ENCODE results near the gene RASAL2. TPM values are rescaled to one million over a fixed set of nuclear protein-coding genes. Genes with fewer than 3 reads are reported as not detected.

RASAL2 gene
- total RNA-seq, 3 donors from 2014 or later (not counting 1 experiment from before 2014, with no cell fraction given) = 0.16 to 0.23 TPM; not detected in 1

DNA sequence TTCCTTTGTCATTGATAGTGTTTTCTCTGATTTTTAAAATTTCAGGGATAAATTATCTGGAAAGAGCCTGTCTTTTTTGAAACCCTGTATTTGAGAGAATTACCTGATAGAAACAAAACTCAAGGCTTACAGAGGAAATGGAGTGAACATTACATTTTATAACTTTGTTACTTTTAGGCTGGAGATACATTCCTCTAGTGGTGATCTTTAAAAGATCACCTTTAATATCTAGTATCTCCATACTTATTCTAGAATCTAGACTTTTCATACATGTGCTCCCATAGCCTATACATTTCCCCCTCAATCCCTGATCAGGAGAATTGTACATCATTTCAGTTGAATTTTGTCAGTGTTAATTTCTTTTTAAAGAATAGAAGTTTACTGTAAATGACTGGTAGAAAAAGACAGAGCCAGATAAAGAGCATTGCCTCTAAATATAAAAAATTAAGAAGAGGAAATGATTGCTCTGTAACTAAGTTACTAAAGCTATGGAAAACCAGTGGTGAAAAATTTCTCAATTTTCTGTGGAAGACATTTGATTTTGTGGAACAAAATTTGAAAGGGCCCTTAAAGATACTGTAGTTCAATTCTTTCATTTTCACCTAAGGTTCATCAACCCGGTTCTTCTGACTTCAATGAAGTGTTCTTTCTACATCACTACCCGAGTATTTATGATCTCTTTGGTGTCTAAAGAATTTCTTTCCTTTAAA, 33.7 kb downstream of the RASAL2 start:
- Histone ChIP-seq H3K27me3 (ENCODE audit: control insufficient read depth, insufficient read depth, low read length) (no peaks in the 10 kb centered on the region), H3K36me3 (ENCODE audit: control insufficient read depth, insufficient read depth, low read length) (no peaks in the 10 kb centered on the region), H3K4me3 (ENCODE audit: low read length) (no peak overlapping the region), H3K27ac (ENCODE audit: low read length) (no peak overlapping the region), H3K4me1 (ENCODE audit: control insufficient read depth, insufficient read depth, low read length) (no peaks in the 10 kb centered on the region), H3K9me3 (ENCODE audit: control insufficient read depth, insufficient read depth, low read length) (no peaks in the 10 kb centered on the region)
- DNase-seq (no peak), ATAC-seq (no peak)
- intact Hi-C loops (cut with micrococcal nuclease) = no loop called here
- Mint-ChIP-seq H3K27me3 (ENCODE audit: low read depth in 2 of 2) (no peaks in the 10 kb centered on the region), H3K36me3 (no peaks in the 10 kb centered on the region), H3K9me3 (no peaks in the 10 kb centered on the region), H3K27ac (no peak overlapping the region), H3K4me1 (no peaks in the 10 kb centered on the region), H3K4me3 (no peak overlapping the region)
- TF ChIP-seq, protein P1, sequence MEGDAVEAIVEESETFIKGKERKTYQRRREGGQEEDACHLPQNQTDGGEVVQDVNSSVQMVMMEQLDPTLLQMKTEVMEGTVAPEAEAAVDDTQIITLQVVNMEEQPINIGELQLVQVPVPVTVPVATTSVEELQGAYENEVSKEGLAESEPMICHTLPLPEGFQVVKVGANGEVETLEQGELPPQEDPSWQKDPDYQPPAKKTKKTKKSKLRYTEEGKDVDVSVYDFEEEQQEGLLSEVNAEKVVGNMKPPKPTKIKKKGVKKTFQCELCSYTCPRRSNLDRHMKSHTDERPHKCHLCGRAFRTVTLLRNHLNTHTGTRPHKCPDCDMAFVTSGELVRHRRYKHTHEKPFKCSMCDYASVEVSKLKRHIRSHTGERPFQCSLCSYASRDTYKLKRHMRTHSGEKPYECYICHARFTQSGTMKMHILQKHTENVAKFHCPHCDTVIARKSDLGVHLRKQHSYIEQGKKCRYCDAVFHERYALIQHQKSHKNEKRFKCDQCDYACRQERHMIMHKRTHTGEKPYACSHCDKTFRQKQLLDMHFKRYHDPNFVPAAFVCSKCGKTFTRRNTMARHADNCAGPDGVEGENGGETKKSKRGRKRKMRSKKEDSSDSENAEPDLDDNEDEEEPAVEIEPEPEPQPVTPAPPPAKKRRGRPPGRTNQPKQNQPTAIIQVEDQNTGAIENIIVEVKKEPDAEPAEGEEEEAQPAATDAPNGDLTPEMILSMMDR (IDR thresholded peaks at IDR 0.05) = no peak
- WGBS (ENCODE audit: insufficient coverage) = no CpG with 5 or more reads among the region's 2 CpGs

- TF ChIP-seq, protein P1 (IDR thresholded peaks at IDR 0.05) = no peak
- H3K9me3 Mint-ChIP-seq = peaks cover 2% of the 10 kb centered on the region in 2 donors
- H3K4me3 Mint-ChIP-seq = no peak overlapping the region
- WGBS (ENCODE audit: insufficient coverage) = 33% methylated on average over 2 of the region's 3 CpGs
- no peak overlapping the region for H3K27ac Mint-ChIP-seq
- no peaks in the 10 kb centered on the region for H3K36me3 ChIP-seq (ENCODE audit: control insufficient read depth, insufficient read depth, low read length)
- intact Hi-C loops (cut with micrococcal nuclease) = no loop called here
- H3K27me3 Mint-ChIP-seq (ENCODE audit: low read depth in 2 of 2) = no peaks in the 10 kb centered on the region
- no peaks in the 10 kb centered on the region for H3K4me1 ChIP-seq (ENCODE audit: control insufficient read depth, insufficient read depth, low read length)
- DNase-seq (no peak), ATAC-seq (no peak)
- no peaks in the 10 kb centered on the region for H3K36me3 Mint-ChIP-seq
- no peaks in the 10 kb centered on the region for H3K9me3 ChIP-seq (ENCODE audit: control insufficient read depth, insufficient read depth, low read length)
- H3K4me1 Mint-ChIP-seq = no peaks in the 10 kb centered on the region
- H3K27ac ChIP-seq (ENCODE audit: low read length) = no peak overlapping the region
- no peaks in the 10 kb centered on the region for H3K27me3 ChIP-seq (ENCODE audit: control insufficient read depth, insufficient read depth, low read length)
- H3K4me3 ChIP-seq (ENCODE audit: low read length) = no peak overlapping the region
These were observed 39.5 kb downstream of the RASAL2 start for GRCh38 chr1:178133239-178133989.

DNA sequence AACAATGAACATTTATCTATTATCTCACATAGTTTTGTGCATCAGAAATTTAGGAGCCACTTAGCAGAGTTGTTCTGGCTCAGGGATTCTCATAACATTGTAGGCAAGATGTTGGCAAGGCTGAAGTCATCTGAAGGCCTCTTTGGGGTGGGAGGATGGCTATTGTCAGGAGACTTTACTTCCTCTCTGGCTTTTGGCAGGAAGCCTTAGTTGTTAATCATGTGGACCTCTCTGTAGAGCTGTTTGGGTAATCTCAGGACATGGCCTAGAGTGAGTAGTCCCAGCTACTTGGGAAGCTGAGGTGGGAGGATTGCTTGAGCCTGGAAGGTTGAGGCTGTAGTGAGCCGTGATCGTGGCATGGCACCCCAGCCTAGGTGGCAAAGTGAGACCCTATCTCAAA, 40.2 kb downstream of the RASAL2 start:
- Mint-ChIP-seq H3K27ac (no peak overlapping the region), H3K4me3 (no peak overlapping the region), H3K4me1 (no peaks in the 10 kb centered on the region), H3K27me3 (ENCODE audit: low read depth in 2 of 2) (no peaks in the 10 kb centered on the region), H3K36me3 (no peaks in the 10 kb centered on the region), H3K9me3 (peaks cover 2% of the 10 kb centered on the region in 2 donors)
- no peak for DNase-seq
- Histone ChIP-seq H3K4me1 (ENCODE audit: control insufficient read depth, insufficient read depth, low read length) (no peaks in the 10 kb centered on the region), H3K27me3 (ENCODE audit: control insufficient read depth, insufficient read depth, low read length) (no peaks in the 10 kb centered on the region), H3K4me3 (ENCODE audit: low read length) (no peak overlapping the region), H3K9me3 (ENCODE audit: control insufficient read depth, insufficient read depth, low read length) (no peaks in the 10 kb centered on the region), H3K27ac (ENCODE audit: low read length) (no peak overlapping the region), H3K36me3 (ENCODE audit: control insufficient read depth, insufficient read depth, low read length) (no peaks in the 10 kb centered on the region)
- intact Hi-C loops (cut with micrococcal nuclease) = no loop called here
- no peak for ATAC-seq
- TF ChIP-seq, protein P1 (IDR thresholded peaks at IDR 0.05) = no peak
- 19% methylated on average over 2 of the region's 2 CpGs for WGBS (ENCODE audit: insufficient coverage)

Data from natural killer cell (primary cell).